Smooth muscle cell (in vitro differentiated cells): ENCODE data around the gene THOP1. TPM values are rescaled to one million over a fixed set of nuclear protein-coding genes. Genes with fewer than 3 reads are reported as not detected.

Experiments used
- DNase-seq: peaks from one replicate; lab custom pipeline; 2025; ENCODE audit not compliant: unreplicated experiment; lab: John Stamatoyannopoulos, UW
- H2AFZ ChIP-seq: fragments of 200-600 bp; sonication (generic); 2 replicates; pipeline ENCODE4 v1.6.0; 2016; ENCODE audit warnings: antibody characterized with exemption, low read depth, mild to moderate bottlenecking
- H3F3A ChIP-seq: fragments of 200-600 bp; sonication (generic); 2 replicates; pipeline ENCODE4 v1.6.0; 2017; ENCODE audit warnings: antibody characterized with exemption, low read depth
- H3K27ac ChIP-seq: fragments of 200-600 bp; sonication (generic); 2 replicates; pipeline ENCODE4 v1.5.1; 2016; ENCODE audit warnings: low read depth, mild to moderate bottlenecking
- H3K27me3 ChIP-seq: fragments of 200-600 bp; sonication (generic); 2 replicates; pipeline ENCODE4 v1.6.1; 2016; ENCODE audit warnings: low read depth, mild to moderate bottlenecking
- H3K36me3 ChIP-seq: fragments of 200-600 bp; sonication (generic); 2 replicates; pipeline ENCODE4 v1.5.1; 2016; ENCODE audit warnings: low read depth
- H3K4me1 ChIP-seq: fragments of 200-600 bp; sonication (generic); 2 replicates; pipeline ENCODE4 v1.5.1; 2016; ENCODE audit warnings: low read depth
- H3K4me2 ChIP-seq: fragments of 200-600 bp; sonication (generic); 2 replicates; pipeline ENCODE4 v1.6.0; 2016; ENCODE audit warnings: mild to moderate bottlenecking
- H3K4me3 ChIP-seq: fragments of 200-600 bp; sonication (generic); 2 replicates; pipeline ENCODE4 v1.5.1; 2016; ENCODE audit warnings: mild to moderate bottlenecking
- H3K79me2 ChIP-seq: fragments of 200-600 bp; sonication (generic); 2 replicates; pipeline ENCODE4 v1.6.0; 2016; ENCODE audit warnings: low read depth, mild to moderate bottlenecking
- H3K9ac ChIP-seq: fragments of 200-600 bp; sonication (generic); 2 replicates; pipeline ENCODE4 v1.6.0; 2016; ENCODE audit warnings: low read depth
- H3K9me3 ChIP-seq: fragments of 200-600 bp; sonication (generic); replicated peaks from 2 replicates; pipeline ENCODE4 v1.5.1; 2016; ENCODE audit warnings: low read depth
- H4K20me1 ChIP-seq: fragments of 200-600 bp; sonication (generic); 2 replicates; pipeline ENCODE4 v1.6.0; 2016; ENCODE audit warnings: low read depth
- CTCF ChIP-seq: fragments of 200-600 bp; sonication (generic); IDR thresholded peaks from 2 replicates; pipeline ENCODE4 v1.5.1; 2017; ENCODE audit warnings: borderline replicate concordance, mild to moderate bottlenecking, antibody characterized with exemption; ENCODE audit not compliant: insufficient read depth, poor library complexity, severe bottlenecking
- WGBS: methylation state at CpG from one replicate; pipeline ENCODE4 v1.1.7; 2016; ENCODE audit warnings: low lambda C conversion rate; 5-methylcytosine and 5-hydroxymethylcytosine counted together
- polyA plus RNA-seq: library from polyadenylated mRNA; unstranded; fragments of >200 nt; fragmentation: Nextera tagmentation; extraction: Ambion mirVana; gene quantifications from 2 replicates; pipeline ENCODE4 v1.2.1, GENCODE V29; 2016
- total RNA-seq: library from RNA; depleted of rRNA; stranded (reverse); fragments of >200 nt; gene quantifications from 2 replicates; pipeline ENCODE4 v1.2.3, GENCODE V29; 2014

Gene THOP1
- total and polyA plus RNA-seq, 2 experiments from 2014 or later: 40.5 to 65.6 TPM

- H3K9ac ChIP-seq: no peak overlapping the region
- peaks cover 77% of the 10 kb centered on the region for H3K9me3 ChIP-seq
- H2AFZ ChIP-seq: no peak overlapping the region
- H4K20me1 ChIP-seq: no peaks in the 10 kb centered on the region
- no peak for TF ChIP-seq CTCF
- WGBS: 99% methylated on average over 3 of the region's 3 CpGs
- no peak for DNase-seq
- H3K27me3 ChIP-seq: no peaks in the 10 kb centered on the region
- no peak overlapping the region for H3K27ac ChIP-seq
- H3K36me3 ChIP-seq: peaks cover 61% of the 10 kb centered on the region
- peaks cover 16% of the 10 kb centered on the region for H3F3A ChIP-seq
- no peak overlapping the region for H3K4me3 ChIP-seq
- no peak overlapping the region for H3K4me2 ChIP-seq
- no peaks in the 10 kb centered on the region for H3K4me1 ChIP-seq
- no peaks in the 10 kb centered on the region for H3K79me2 ChIP-seq
Measured at GRCh38 chr19:2854849-2855248, 69.5 kb downstream of the THOP1 start.

- 97% methylated on average over 5 of the region's 5 CpGs for WGBS
- no peaks in the 10 kb centered on the region for H3K79me2 ChIP-seq
- H3K9ac ChIP-seq: no peak overlapping the region
- H2AFZ ChIP-seq: no peak overlapping the region
- H3K36me3 ChIP-seq: peaks cover 44% of the 10 kb centered on the region
- peaks cover 60% of the 10 kb centered on the region for H3K9me3 ChIP-seq
- no peak overlapping the region for H3K4me2 ChIP-seq
- H4K20me1 ChIP-seq: no peaks in the 10 kb centered on the region
- DNase-seq: no peak
- H3F3A ChIP-seq: peaks cover 14% of the 10 kb centered on the region
- H3K4me3 ChIP-seq: no peak overlapping the region
- H3K27me3 ChIP-seq: no peaks in the 10 kb centered on the region
- H3K27ac ChIP-seq: no peak overlapping the region
- TF ChIP-seq CTCF: no peak
- H3K4me1 ChIP-seq: no peaks in the 10 kb centered on the region
Measured at GRCh38 chr19:2856457-2857050, 71.3 kb downstream of the THOP1 start.

GRCh38 chr19:2858864-2859263 lies 73.6 kb downstream of the THOP1 start:
- Histone ChIP-seq H3K27ac (no peak overlapping the region), H3F3A (no peaks in the 10 kb centered on the region), H3K4me2 (no peak overlapping the region), H2AFZ (no peak overlapping the region), H3K4me1 (no peaks in the 10 kb centered on the region), H3K79me2 (no peaks in the 10 kb centered on the region), H3K9ac (no peak overlapping the region), H4K20me1 (no peaks in the 10 kb centered on the region), H3K4me3 (no peak overlapping the region), H3K9me3 (peaks cover 37% of the 10 kb centered on the region), H3K36me3 (peaks cover 21% of the 10 kb centered on the region), H3K27me3 (no peaks in the 10 kb centered on the region)
- TF ChIP-seq CTCF: no peak
- no peak for DNase-seq
- WGBS: 95% methylated on average over 27 of the region's 27 CpGs

- Histone ChIP-seq H3K36me3 (no peaks in the 10 kb centered on the region), H3K79me2 (no peaks in the 10 kb centered on the region), H3K9ac (no peak overlapping the region), H3K4me1 (no peaks in the 10 kb centered on the region), H4K20me1 (no peaks in the 10 kb centered on the region), H3K4me3 (no peak overlapping the region), H3K27me3 (no peaks in the 10 kb centered on the region), H2AFZ (no peak overlapping the region), H3K4me2 (no peak overlapping the region), H3F3A (no peaks in the 10 kb centered on the region), H3K9me3 (no peaks in the 10 kb centered on the region), H3K27ac (no peak overlapping the region)
- DNase-seq: no peak
- TF ChIP-seq CTCF: no peak
- WGBS: 89% methylated on average over 10 of the region's 10 CpGs
Measured at GRCh38 chr19:2863816-2864215, 78.5 kb downstream of the THOP1 start.
